ENCODE measurements around the gene EGFR. TPM values are rescaled to one million over a fixed set of nuclear protein-coding genes. Genes with fewer than 3 reads are reported as not detected.
A peak's percentile ranks its signal among the peaks of the same experiment; 100 is the strongest.

The EGFR gene
- total and polyA plus RNA-seq, 5 experiments from 2014 or later = not detected

- ATAC-seq = peak; percentile 88 to 94
- Mint-ChIP-seq H3K27ac (peak overlapping the region in 6 of 10 donors; percentile 43 to 91 (median 58)), H3K27me3 (peaks cover 36 to 68% (median 47%) of the 10 kb centered on the region in 5 donors), H3K4me1 (peaks cover 6 to 16% (median 12%) of the 10 kb centered on the region in 4 donors), H3K9me3 (no peaks in the 10 kb centered on the region), H3K36me3 (no peaks in the 10 kb centered on the region), H3K4me3 (peak overlapping the region; percentile 77 to 93 (median 88))
- POLR2A ChIA-PET = no interaction called here
- peak; percentile 22 to 70 (median 52) for DNase-seq
These were observed 237.0 kb downstream of the EGFR start for GRCh38 chr7:55255496-55256445.

- POLR2A ChIA-PET = no interaction called here
- no peak for ATAC-seq
- H3K4me1 Mint-ChIP-seq = peaks cover 6 to 16% (median 11%) of the 10 kb centered on the region in 4 donors
- DNase-seq = no peak
- H3K27me3 Mint-ChIP-seq = peaks cover 24 to 54% (median 33%) of the 10 kb centered on the region in 5 donors
- H3K27ac Mint-ChIP-seq = no peak overlapping the region
- H3K4me3 Mint-ChIP-seq = no peak overlapping the region
- H3K36me3 Mint-ChIP-seq = no peaks in the 10 kb centered on the region
- H3K9me3 Mint-ChIP-seq = no peaks in the 10 kb centered on the region
These were observed 239.8 kb downstream of the EGFR start for GRCh38 chr7:55258631-55259030.

GRCh38 chr7:55260171-55260570 is 241.4 kb downstream of the EGFR start:
- DNase-seq (no peak), ATAC-seq (no peak)
- Mint-ChIP-seq H3K36me3 (no peaks in the 10 kb centered on the region), H3K4me1 (peaks cover 3 to 11% (median 5%) of the 10 kb centered on the region in 4 donors), H3K27ac (no peak overlapping the region), H3K9me3 (no peaks in the 10 kb centered on the region), H3K27me3 (peaks cover 18 to 44% (median 27%) of the 10 kb centered on the region in 5 donors), H3K4me3 (no peak overlapping the region)
- POLR2A ChIA-PET = no interaction called here

- Mint-ChIP-seq H3K9me3 (no peaks in the 10 kb centered on the region), H3K27me3 (peaks cover 15 to 38% (median 21%) of the 10 kb centered on the region in 5 donors), H3K27ac (no peak overlapping the region), H3K4me3 (no peak overlapping the region), H3K4me1 (peaks cover 0 to 6% (median under 1%) of the 10 kb centered on the region in 4 donors), H3K36me3 (no peaks in the 10 kb centered on the region)
- DNase-seq (no peak), ATAC-seq (no peak)
- POLR2A ChIA-PET = no interaction called here
These were observed 242.0 kb downstream of the EGFR start for GRCh38 chr7:55260676-55261385.

Data from naive thymus-derived CD8-positive, alpha-beta T cell (primary cell).